ENCODE measurements around the gene SERPINA9. TPM values are rescaled to one million over a fixed set of nuclear protein-coding genes. Genes with fewer than 3 reads are reported as not detected.

The SERPINA9 gene, protein sequence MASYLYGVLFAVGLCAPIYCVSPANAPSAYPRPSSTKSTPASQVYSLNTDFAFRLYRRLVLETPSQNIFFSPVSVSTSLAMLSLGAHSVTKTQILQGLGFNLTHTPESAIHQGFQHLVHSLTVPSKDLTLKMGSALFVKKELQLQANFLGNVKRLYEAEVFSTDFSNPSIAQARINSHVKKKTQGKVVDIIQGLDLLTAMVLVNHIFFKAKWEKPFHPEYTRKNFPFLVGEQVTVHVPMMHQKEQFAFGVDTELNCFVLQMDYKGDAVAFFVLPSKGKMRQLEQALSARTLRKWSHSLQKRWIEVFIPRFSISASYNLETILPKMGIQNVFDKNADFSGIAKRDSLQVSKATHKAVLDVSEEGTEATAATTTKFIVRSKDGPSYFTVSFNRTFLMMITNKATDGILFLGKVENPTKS
- total RNA-seq (2022; extraction: Qiagen RNA extraction; ENCODE audit: low read depth) = 0.13 to 0.15 TPM in 2 of 5 replicates, not detected in the others

GRCh38 chr14:94476023-94476422 is at the start of gene SERPINA9:
Gene SERPINA9, minus strand, starts transcription at chr14:94476197. Its CDS starts 6,357 bp downstream, at chr14:94469840.

DNA sequence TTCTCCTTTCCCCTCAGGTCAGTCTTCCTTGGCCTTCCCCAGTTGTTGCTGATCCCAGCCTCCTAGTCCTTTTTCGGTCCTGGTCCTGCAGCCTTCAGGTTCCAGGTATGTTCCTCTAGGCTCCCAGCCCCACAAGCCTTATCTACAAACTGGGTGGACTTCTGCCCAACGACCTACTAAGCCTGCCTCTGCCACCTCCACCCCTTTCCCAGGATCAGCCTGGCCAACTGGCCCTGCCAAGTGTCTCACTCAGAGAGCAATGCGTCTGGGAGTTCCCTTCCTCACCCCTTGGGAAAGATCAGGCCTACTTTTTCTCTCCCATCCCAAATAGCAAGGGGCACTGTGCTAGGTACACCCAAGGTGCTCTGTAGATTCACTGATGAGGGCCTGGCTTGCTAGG is 33.4 kb upstream of the SERPINA9 start, which contains the start of gene SERPINA12:
TSS of gene SERPINA12 (minus strand) at position 114 of the 400 bp plus-strand sequence. CDS start 11,072 bp downstream, outside the sequence.

Other genes starting within 250 kb of the SERPINA9 start
- gene SERPINA10, start 182.9 kb downstream of the SERPINA9 start, total RNA-seq (2022; extraction: Qiagen RNA extraction; ENCODE audit: low read depth) = 0.06 TPM in 1 of 5 replicates, not detected in the others
- 0.64 to 1.1 TPM (median 0.94 TPM) in 5 replicates for gene SERPINA6, start 152.9 kb downstream of the SERPINA9 start, total RNA-seq (2022; extraction: Qiagen RNA extraction; ENCODE audit: low read depth)
- gene SERPINA2, start 109.5 kb downstream of the SERPINA9 start, total RNA-seq (2022; extraction: Qiagen RNA extraction; ENCODE audit: low read depth) = not detected in 5 replicates
- gene SERPINA1, start 87.6 kb downstream of the SERPINA9 start, total RNA-seq (2022; extraction: Qiagen RNA extraction; ENCODE audit: low read depth) = 0.37 to 0.92 TPM (median 0.63 TPM) in 5 replicates
- not detected in 5 replicates for gene SERPINA11, start 23.4 kb downstream of the SERPINA9 start, total RNA-seq (2022; extraction: Qiagen RNA extraction; ENCODE audit: low read depth)
- gene SERPINA12, start 33.3 kb upstream of the SERPINA9 start, total RNA-seq (2022; extraction: Qiagen RNA extraction; ENCODE audit: low read depth) = not detected in 5 replicates
- not detected in 5 replicates for gene SERPINA4, start 85.2 kb upstream of the SERPINA9 start, total RNA-seq (2022; extraction: Qiagen RNA extraction; ENCODE audit: low read depth)
- gene SERPINA5, start 105.2 kb upstream of the SERPINA9 start, total RNA-seq (2022; extraction: Qiagen RNA extraction; ENCODE audit: low read depth) = 0.08 to 0.16 TPM (median 0.13 TPM) in 4 of 5 replicates, not detected in the other
- gene SERPINA3, start 136.2 kb upstream of the SERPINA9 start, total RNA-seq (2022; extraction: Qiagen RNA extraction; ENCODE audit: low read depth) = 5.4 to 7.9 TPM (median 5.9 TPM) in 5 replicates